D341Med (cell line): ENCODE data around the gene VIM.

ENCODE experiments used
- DNase-seq: peaks from one replicate; pipeline ENCODE4 v3.0.0; 2012; ENCODE audit warnings: low spot score

The VIM gene

DNA sequence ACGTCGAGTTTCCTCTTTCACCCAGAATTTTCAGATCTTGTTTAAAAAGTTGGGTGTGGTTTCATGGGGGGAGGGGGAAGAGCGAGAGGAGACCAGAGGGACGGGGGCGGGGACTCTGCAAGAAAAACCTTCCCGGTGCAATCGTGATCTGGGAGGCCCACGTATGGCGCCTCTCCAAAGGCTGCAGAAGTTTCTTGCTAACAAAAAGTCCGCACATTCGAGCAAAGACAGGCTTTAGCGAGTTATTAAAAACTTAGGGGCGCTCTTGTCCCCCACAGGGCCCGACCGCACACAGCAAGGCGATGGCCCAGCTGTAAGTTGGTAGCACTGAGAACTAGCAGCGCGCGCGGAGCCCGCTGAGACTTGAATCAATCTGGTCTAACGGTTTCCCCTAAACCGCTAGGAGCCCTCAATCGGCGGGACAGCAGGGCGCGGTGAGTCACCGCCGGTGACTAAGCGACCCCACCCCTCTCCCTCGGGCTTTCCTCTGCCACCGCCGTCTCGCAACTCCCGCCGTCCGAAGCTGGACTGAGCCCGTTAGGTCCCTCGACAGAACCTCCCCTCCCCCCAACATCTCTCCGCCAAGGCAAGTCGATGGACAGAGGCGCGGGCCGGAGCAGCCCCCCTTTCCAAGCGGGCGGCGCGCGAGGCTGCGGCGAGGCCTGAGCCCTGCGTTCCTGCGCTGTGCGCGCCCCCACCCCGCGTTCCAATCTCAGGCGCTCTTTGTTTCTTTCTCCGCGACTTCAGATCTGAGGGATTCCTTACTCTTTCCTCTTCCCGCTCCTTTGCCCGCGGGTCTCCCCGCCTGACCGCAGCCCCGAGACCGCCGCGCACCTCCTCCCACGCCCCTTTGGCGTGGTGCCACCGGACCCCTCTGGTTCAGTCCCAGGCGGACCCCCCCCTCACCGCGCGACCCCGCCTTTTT lies at the start of gene VIM:
VIM (plus strand) TSS at position 151 of the 925 bp plus-strand sequence. CDS start 1,182 bp downstream, outside the sequence.
- DNase-seq: peak; percentile 62

DNA sequence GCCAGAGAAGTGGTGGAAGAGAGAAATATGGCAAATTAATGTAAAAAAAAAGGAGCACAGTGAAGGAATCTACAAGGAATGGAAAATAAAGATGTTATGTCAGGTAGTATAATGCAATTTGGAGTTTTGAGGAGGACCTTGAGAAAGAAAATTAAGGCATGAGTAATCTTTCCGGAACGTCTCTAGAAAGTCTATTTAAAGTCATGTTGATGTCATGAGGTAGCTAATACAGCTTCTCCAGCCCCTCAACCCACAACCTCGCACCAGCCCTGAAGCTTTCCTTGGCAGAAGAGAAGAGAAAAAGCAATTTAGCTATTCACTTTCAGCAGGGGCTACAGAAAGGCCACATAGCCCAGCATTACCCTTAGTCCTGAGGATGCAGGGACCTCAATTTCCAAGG lies 49.0 kb upstream of the VIM start:
- DNase-seq: no peak

DNA sequence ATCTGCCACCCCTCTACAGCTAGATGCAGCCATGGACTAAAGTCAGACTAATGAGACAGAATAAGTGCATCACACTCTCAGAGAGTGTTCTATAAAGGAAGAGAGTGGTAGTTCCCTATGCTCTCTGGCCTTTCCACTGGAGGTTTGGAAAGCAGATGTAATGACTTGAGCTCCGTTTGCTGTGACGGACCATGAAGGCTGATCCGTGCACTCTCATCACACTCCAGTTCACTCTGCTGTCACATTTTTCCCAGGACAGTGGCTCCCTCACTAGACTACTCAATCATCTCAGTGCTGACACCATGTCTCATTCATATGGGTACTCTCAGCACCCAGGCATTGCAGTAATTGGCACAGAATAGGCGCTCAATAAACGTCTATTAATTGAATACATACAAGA lies 46.9 kb upstream of the VIM start:
- DNase-seq: no peak

DNA sequence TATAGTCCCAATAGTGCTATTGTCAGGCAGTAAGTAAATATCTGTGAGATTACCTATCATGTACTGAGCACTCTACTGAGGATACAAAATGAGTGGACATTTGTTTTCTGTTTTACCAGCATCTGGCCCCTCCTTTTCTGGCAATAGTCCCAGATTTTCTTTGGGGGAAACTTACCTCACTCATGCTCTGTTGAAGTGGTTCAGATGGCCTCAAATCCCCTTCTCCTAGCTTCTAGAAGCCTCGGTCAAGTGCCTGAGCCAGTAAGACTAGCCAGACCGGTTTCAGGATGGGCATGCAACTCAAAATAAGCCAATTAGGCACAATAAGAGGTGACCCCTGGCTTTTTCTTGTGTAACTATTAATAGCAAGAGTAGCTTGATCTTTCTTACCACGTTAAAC lies 46.3 kb upstream of the VIM start:
- no peak for DNase-seq

DNA sequence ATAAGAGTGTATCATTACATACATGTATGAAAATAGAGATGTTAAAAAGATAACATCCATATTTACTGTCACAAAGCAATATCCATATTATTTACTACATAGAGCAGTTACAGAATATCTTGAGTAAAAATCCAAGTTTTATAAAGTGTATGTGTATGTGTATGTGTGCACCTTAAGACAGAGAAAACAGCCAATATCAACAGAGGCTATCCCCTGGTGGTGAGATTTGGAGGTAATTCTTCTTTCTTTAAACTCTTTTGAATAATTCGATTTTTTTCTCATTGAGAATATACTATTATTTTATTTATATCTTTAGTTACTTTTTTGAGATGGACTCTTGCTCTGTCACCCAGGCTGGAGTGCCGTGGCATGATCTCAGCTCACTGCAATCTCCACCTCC lies 44.9 kb upstream of the VIM start:
- no peak for DNase-seq

DNA sequence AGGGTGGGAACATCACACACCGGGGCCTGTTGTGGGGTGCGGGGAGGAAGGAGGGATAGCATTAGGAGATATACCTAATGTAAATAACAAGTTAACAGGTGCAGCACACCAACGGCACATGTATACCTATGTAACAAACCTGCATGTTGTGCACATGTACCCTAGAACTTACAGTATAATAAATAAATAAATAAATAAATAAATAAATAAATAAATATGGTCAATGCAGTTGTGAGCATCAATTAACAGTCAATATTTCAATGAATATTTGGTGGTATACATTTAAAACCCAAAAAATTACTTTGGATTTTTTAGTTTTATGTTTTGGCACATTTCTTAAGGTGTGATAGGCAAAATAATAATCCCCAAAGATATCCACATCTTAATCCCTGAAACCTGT lies 42.2 kb upstream of the VIM start:
- no peak for DNase-seq

DNA sequence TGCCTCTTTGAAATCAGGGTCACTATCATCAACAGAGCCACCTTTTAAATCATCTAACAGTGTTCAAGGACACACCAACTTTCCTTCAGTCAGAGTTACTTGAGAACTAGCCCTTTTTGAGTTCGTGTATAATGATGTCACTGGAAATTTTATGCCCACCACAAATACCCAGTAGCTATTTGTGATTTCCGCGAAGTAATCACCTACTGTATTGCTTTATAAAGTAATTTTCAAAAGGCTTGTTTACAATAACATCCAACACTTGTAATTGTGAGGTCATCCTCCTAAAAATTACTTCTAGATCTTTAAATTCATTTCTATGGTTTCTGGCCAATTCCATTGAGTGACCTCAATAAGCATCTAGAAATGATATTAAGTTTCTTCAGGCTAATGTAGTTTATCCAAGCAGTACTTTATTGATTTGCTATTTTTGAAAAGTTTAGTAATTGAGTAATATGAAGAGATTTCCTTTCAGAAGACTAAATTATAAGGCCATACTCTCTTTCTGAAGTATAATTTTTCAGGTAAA lies 39.3 kb upstream of the VIM start:
- DNase-seq: no peak

DNA sequence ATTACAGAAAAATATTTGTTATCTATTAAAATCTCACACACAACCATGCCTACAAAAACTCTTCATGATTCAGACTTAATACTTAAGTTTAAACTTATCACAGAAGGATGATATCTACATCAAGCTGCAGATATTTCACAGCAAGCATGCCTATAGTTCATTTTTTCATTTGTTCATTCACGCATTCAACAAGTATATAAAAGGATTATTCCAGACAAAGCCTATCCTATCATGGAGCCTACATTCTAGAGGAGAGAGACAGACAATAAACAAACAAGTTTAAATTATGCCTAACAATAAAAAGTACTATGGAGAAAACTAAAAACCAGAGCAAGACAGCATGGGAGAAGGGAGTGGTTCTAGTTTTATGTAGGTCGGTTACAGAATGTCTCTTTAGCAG lies 37.4 kb upstream of the VIM start:
- DNase-seq: no peak

DNA sequence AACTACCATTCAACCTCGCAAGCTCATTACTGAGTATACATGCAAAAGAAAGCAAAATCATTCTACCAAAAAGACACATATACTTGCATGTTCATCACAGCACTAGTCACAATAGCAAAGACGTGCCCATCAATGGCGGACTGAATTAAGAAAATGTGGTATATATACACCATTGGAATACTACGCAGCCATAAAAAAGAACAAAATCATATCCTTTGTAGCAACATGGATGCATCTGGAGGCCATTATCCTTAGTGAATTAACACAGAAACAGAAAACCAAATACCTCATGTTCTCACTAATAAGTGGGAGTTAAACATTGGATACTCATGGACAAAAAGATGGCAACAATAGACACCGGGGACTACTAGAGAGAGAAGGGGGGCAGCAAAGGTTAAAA lies 33.0 kb upstream of the VIM start:
- DNase-seq: no peak

DNA sequence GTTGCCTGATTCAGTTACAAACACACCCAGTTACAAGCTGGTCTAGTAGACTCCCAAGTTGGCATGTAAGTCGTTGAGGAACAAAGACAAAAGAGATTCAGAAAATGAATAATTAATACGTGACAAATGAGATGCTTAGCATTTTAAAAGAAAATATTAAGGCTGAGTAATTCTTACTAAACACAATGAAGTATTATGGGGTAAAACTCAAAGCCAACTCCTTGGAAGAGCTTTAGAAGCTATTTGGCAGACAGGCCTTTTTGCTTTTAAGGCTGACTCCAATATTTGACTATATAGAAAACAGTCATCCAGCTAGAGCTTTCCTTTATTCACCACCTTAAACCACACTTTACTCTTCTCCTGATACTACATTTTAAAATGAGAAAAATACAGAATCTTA lies 32.0 kb upstream of the VIM start:
- no peak for DNase-seq

DNA sequence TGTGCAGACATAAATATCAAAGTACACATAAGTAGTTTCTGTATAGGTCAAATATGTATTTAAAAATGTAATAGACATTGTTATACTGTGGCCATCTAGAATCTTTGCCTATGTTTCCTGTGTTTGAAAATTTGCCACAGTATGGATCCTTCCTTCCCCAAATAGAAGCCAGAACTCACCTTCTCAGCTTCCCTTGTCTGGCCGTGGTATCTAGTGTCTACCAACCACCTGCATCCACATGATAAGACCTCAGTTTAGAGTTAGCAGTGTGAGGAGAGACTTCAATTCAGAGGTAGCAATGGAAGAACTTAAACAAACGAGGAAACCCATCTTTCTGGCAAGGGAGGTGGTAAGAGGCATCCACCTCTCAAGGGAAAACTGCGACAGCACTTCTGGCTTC lies 31.5 kb upstream of the VIM start:
- no peak for DNase-seq

DNA sequence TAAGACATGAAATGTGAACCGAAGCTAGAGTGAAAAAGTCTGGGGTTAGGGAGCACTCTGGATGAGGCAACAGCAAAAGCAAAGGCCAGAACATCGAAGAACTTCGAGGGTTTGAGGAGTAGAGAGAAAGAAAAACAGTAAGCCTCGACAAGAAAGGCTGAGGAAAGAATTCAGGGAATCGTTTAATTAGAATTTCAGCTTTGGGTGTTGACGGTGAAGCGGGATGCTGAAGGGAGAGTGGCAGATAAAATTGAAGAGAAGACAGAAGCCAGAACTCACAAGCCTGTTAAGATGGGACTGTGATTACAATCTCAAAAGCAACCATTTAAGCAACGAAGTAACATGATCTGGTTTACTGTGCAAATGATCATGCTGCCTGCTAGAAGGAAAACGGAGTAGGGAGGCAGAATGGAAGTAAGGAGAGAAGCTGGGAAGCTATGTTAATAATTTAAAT lies 28.7 kb upstream of the VIM start:
- DNase-seq: no peak

DNA sequence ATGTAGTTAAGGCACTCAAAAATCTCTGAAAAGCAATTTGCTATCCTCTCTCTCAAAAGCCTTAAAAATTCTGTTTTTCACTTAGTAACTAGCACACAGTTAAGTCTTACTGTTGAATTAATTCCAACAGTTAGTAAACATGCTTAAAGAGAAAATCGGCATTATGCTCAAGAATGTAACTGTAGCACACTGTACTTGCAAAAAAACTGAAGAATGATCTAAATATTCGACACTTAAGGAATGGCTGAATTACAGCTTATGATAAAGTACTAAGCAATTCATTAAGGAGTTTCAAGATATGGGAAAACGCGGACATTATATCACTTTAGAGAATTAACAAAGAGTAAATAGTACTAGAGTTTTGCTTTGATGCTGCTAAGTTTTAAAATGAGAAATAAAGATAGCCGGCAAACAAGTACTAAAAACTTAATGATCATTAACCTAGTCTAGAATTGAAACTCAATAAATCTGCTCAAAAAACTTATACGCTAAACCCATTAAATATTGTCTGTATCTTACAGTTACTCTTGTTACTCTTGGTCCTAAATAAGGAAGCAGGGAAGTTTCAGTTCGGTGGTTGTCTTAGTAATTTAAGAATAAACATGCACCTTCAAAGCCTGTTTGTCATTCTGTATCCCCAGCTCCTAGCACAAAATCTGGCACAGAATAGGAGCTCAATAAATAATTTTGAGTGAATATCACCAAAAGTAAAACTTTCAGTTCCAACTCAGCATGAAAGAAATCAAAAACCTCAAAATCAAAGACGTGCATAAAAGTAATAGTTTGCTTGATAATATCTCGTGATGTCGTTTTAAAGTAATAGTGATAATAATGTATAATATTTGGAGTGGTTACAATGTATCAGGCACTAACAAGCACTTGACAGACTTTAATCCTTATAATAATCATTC lies 27.8 kb upstream of the VIM start:
- DNase-seq: no peak

DNA sequence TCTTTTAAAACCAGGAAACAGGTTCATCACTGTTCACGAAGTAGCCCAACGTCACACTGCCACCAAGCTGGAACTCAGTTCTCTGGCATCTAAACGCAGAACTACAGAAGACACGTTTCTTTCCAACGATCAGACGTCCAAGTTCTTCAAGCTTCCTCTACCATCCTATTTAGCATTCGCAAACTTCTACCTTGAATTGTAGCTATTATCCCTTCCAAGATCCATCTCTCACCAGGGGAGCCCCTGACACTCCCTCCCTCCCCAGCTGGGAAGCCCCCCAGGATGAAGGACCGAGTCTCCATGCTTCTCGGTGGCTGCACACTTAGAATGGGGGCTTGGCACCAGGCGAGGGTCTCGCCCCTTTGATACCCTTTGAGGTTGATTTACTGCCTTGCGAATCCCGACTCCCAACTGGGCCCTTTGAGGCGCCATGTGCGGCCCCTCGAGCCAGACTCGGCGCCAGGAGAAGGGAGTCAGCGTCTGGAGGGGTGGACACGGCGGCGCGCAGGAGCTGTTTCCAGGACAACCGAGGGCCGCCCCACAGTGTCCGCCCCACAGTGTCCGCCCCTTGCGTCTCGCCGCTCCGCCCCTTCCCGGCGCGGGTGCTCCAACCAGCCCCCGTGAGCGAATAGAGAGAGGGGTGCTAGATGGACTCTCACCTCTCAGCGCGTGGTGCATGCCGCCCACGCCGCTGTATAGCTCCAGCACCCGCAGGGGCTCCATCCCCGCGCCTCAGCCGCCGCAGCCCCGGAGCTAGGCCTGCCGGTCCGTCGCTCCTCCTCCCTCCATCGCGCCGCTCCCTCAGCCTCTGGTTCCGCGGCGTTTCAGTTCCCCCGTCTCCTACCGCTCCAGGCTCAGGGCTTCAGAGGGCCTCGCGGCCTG lies 26.9 kb upstream of the VIM start, which contains the start of gene TRDMT1:
TRDMT1 (minus strand) TSS at position 761 of the 882 bp plus-strand sequence; CDS start at position 723, 38 bp downstream.
- peak; percentile 93 for DNase-seq

DNA sequence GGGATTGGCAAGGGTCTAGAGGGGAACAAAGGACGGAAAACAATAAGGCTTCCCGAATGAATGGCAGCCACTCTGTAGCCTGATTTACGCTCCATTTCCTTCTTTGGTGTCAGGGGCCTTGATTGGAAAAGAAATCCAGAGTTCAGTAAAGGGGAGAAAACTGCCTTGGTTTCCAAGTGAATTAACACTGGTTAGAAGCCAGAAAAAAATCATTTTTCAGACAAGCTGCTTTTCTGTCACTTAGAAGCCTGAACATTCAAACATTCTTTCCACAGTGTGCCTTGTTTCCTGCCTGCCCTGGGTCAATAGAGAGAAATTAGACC lies 26.3 kb upstream of the VIM start:
- no peak for DNase-seq

DNA sequence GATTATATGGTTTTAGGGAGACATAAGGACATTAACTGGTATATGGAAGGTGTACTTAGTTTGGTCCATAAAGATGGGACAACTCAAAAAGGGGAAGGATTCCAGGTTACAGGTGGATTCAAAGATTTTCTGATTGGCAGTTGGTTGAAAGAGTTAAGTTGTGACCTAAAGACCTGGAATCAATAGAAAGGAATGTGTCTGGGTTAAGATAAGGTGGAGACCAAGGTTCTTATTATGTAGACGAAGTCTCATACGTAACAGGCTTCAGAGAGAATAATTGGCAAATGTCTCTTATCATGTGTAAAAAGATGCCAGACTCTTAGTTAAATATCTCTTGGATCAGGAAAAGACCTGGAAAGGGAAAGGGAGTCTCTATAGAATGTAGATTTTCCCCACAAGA lies 25.5 kb upstream of the VIM start:
- DNase-seq: no peak

DNA sequence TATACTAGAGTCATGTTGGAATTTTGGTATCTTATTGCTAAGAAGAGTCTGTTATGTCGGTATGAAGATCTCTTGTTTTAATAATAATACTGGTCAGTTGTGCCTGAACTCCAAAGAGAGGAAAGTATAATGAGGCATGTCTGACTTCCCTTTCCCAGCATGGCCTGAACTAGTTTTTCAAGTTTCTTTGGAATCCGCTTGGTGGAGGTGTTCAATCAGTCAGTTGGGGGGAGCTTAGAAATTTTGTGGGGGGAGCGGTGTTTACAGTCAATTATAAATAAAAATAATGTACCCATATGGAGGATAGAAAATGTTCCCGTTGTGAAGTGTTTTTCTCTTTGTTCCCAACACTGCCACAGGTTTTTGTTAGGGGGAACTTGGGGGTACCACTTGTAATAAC lies 25.0 kb upstream of the VIM start:
- no peak for DNase-seq

DNA sequence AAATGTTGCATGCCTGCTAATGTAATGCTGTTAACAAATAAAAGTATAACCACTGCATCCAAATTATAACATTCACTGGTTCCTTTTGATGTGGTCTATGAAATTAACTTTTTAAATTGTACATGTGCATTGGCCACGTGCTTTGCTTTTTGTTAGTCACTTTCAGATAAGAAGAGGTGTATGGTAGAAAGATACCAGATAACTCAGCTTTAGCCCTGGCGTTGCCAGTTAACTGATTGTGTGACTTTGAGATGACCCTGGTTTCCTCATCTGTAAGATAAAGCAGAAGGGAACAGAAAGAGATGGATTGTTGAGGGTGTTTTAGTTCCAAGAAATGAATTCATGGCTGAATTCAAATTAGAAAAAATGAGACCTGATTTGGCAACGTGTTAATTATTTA lies 24.6 kb upstream of the VIM start:
- DNase-seq: no peak

DNA sequence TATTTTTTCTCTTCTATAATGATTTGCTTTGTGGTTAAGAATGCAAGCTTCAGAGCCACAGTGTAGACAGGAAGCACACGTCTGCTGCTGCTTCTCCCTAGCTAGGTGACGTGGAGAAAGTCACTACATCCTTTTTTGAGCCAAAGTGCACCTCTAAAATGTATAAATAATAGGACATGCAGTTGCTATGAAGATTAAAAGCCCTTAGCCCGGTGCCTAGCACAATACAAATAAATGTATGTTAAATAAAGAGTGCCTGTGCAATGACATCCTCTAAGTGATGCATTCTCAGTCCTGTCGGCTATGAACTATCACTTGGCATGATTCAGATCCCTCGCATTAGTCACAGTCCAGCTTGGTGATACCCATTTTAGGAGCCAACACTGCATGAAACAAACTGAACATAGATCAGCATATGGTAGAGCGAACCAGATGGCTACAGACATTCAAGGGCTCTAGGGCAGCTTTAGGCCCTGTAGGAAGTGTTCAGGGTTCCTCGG lies 21.8 kb upstream of the VIM start:
- DNase-seq: no peak

DNA sequence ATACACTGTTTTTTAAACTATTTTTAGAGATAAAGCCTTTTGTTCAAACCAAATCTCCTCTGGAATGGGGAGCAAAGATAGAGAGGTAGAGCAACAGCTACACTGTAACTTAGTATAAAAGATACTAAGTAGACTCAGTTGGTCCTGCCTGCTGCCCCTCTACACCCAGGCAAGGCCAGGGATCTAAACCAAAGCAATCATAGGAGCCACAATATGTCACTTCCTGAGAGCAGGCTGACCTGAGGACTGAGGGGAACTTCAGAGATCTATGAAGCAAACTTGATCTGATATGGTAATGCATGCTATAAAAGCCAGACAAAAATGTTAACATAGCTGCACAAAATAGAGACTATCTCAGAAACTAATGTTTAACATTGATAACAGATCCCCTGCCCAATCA lies 19.6 kb upstream of the VIM start:
- no peak for DNase-seq

DNA sequence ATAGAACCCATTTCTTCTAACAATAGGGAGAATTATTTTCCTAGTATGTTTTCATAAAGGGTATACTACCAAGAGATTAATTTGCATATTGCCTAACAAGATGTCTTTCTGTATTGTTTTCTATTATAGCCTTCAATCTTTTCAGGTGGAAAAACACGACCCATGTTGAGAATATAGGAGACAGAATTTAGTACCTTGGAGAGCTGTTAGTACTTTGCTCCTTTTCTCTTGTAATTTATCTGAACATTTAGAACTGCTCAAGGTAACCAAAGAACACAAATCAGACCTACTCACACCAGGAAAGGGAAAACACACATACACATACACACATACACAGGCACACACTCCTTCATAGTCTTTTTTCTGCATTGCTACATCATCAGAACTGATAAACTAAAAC lies 18.7 kb upstream of the VIM start:
- DNase-seq: no peak

DNA sequence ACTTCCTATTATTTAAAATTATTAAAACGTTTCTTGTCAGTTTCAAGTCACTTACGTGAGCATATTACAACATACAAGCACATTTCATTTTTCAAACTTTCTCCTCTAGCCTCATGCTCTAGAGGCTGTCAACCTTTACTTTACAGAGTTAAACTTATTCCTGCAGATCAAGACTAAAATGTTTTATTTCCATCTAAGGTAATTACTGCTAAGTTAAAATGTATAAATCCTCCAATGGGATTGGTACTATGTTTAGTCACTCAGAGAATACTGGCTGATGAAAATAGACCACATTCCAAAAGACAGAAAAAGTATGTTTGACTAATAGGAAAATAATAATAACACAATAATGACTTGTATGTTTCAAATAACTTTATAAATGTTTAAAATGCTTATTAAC lies 18.2 kb upstream of the VIM start:
- no peak for DNase-seq
